Activated T-helper 9 cell treated with anti-CD3 and anti-CD28 coated beads, Interleukin-2, amount 50 U/mL, for 16 hours (primary cell): ENCODE measurements around the gene TMEM30B.
"Not testable (repeated sequence)": the region's sequence is repeated elsewhere in the genome, so short reads cannot be mapped to it uniquely, and the experiment has no call there.

ENCODE experiments used
- DNase-seq: peaks from one replicate; pipeline ENCODE4 v3.0.0-alpha.2; 2020; ENCODE audit warnings: low read depth

Gene TMEM30B, protein sequence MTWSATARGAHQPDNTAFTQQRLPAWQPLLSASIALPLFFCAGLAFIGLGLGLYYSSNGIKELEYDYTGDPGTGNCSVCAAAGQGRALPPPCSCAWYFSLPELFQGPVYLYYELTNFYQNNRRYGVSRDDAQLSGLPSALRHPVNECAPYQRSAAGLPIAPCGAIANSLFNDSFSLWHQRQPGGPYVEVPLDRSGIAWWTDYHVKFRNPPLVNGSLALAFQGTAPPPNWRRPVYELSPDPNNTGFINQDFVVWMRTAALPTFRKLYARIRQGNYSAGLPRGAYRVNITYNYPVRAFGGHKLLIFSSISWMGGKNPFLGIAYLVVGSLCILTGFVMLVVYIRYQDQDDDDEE

DNA sequence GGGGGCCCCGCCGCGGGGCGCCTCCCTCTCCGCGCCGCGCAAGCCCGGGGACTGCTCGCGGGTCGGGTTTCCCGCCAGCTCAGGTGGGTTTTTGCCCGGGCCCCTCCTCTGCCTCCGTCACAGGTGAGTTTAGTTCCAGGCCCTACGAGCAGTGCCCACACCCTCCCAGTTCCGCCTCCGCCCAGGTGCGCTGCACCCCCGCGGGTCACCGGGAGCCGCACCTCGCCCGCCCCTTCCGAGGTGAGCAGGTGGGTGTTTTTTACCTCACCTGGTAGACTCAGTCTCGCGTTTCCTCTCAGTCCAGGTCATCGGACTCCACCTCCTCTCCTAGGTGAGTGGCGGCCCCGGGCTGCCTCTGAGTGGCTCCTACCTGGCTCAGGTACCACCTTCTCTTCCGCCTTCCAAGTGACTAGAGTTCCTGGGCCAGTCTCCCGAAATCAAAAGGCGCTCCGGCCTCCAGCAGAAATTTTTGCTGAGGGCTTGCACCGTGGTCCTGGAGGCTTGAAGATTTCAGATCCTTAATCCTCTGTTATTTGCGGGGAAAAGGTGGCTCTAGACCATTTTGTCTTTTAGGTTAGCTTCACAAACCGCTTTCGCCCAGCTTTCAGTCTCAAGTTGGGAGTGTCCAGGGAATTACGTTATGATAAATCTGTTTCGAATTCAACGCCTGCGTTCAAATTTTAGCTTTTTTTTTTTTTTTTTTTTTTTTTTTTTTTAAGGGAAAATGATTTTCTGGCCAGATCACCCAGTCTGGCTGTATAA lies at the start of gene TMEM30B:
TSS of gene TMEM30B (minus strand) at position 153 of the 762 bp plus-strand sequence. CDS start 191 bp downstream, outside the sequence.
- no peak for DNase-seq

DNA sequence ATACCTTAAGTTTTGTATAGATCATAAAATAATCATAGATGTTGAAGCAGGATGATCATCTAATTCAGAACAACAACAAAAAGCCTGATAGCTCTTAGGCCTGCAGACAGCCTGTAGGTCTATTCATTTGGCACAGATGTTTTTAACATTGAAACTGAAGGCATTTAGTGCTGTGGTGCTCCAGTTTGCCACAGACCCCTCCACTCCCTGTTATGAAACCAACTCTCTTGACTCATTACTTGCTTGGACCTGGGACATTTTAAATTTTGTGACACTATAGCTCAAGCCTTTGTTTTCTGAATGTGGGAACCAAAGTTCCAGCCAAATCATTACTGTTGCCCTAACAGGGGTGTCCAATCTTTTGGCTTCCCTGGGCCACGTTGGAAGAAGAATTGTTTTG lies 49.4 kb upstream of the TMEM30B start:
- DNase-seq, result no peak

DNA sequence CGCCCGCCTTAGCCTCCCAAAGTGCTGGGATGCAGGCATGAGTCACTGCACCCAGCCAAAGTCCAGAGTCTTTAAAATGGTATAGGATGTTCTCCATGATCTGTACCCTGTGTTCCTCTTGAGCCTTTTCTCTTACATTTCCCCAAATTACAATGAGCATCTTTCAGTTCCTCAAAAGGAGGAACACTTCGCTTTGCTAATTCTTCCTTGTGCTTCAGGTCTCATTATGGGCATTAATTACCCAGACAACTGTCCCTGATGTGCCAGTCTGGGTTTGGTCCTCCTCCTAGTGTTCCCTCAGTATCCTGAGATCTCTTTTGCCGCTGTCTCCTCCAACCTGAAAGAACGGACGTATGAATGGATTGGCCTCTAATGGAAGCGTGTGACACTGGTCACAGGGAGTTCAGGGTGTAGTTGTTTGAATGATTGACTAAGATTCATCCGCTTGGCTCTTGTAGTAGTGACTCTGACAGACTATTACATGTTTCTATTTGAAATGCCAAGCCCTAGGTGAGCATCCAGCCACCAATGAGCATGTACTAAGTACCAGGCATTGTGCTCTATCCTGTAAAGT lies 48.4 kb upstream of the TMEM30B start:
- DNase-seq, result no peak

DNA sequence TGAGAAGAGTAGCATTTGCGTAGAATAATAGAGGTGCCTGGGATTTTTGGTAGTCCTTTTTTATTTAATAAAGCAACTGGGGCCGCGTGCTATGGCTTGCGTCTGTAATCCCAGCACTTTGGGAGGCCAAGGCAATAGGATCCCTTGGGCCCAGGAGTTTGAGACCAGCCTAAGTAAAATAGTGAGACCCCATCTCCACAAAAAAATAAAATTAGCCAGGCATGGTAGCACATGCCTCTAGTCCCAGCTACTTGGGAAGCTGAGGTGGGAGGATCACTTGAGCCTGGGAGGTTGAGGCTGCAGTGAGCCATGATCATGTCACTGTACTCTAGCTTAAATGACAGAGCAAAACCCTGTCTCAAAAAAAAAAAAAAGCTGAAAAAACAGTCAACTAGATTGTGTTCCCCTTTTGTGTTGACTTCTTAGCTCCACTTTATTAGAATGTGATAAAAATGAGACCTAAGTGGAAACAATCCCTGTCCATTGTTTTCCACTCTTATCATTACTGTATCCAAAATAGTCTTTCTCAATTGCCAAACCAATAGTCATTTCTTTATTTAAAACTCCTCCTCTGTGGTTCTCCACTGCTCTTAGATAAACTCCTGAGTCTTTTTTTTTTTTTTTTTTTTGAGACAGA lies 47.6 kb upstream of the TMEM30B start:
- no peak for DNase-seq

DNA sequence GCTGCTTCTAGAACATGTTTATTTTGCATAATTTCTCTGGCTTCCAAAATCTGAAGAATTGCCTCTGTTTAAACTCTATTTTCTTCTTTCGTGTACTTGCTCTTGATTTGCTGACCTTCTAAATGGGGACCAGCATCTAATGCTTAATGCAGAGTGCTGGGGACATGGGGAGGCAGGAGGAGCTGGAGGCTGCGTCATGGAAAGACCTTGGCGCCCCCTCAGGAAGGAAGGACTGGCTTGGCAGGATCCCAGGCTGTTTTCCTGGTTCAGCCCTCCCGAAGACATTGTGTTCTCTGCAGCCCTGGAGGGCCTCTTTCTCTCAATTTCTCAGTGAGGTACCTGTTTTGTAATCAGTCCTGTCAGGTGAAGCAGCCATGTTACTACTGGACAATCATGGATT lies 45.7 kb upstream of the TMEM30B start:
- DNase-seq, result no peak

DNA sequence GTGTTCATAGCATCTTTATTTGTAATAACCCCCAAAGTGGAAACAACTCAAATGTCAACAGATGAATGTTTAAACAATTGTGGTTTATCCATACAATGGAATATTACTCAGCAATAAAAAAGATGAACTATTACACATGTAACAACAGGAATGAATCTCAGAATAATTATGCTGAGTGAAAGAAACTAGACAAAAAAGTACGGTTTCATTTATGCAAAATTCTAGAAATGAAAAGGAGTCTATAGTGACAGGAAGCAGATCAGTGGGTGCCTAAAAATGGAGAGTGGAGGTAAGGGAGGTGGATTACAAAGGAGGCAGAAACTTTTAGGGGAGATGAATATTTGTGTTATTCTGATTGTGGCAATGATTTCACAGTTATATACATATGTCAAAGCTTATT lies 45.0 kb upstream of the TMEM30B start:
- no peak for DNase-seq

DNA sequence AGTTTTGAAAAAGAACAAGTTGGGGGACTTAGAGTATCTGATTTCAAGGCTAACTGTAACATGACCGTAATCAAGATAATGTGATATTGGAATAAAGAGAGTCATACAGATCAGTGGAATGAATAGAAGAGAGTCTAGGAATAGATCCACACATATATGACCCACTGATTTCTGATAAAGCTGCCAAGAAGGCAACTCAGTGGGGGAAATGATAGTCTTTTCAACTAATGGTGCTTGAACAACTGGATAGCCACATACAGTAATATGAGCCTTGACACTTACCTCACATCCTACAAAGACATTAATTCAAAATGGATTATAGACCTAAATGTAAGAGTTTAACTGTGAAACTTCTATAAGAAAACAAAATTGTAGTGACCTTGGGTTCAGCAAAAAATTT lies 44.0 kb upstream of the TMEM30B start:
- no peak for DNase-seq

DNA sequence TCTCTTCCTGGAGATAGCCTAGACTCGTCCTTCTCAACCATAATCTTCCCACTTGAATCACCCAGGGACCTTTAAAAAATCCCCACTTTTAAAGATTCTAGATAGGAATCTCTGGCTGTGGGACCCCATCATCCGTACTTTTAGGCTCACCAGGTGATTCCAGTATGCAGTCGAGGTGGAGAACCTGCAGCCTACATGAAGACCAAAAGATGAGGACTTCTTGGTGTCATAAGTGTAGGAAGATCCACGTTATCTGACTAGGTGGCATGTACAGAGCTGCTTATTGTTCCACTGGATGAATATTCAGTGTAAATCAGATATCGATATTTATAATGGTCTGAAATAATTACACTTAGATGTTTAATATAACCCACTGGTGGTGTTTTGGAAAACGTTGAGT lies 42.8 kb upstream of the TMEM30B start:
- DNase-seq, result no peak

DNA sequence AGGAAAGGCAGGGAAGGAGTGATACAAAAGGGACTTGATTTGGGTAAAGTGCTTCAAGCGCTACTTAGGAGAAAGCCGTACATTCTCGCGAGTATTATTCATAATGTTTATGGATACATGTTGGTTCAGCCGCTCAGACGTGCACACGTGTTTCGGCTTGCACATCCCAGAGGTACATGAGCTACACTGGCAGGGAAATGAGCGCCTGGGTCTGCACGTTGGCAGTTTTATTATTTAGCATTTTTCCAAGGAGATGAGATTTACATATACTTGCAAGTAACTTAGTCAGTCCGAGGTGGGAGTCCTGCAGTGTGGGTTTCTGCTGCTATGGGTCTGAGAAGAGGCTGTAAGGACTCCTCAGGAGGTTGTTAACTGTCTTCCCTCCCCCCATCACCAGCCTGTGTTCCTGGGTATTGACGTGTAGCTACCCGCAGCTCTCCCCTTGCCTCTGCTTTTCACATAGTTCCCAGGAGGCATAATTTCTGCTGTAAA lies 41.7 kb upstream of the TMEM30B start:
- DNase-seq, result no peak

DNA sequence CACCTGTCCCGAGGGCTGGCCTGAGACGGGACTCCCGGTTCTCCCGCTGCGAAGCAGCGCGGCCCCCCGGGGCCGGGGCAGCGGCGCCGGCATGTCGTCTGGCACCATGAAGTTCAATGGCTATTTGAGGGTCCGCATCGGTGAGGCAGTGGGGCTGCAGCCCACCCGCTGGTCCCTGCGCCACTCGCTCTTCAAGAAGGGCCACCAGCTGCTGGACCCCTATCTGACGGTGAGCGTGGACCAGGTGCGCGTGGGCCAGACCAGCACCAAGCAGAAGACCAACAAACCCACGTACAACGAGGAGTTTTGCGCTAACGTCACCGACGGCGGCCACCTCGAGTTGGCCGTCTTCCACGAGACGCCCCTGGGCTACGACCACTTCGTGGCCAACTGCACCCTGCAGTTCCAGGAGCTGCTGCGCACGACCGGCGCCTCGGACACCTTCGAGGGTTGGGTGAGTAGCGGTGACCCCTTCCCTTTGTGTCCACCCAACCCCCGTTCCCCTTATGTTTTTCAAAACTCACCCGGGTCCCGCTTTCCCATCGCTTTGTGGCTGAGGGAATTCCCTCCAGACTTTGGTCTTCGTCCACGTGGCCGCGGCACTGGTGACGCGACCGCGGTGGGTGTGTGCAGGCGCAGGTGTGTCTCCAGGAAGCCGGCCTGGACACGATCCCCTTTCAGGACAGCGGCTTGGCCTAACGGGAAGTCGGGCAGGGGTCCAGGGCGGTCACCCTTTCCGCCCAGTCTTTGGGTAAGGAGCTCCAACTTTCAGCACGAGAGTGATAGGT lies 41.1 kb upstream of the TMEM30B start:
- DNase-seq, result peak; percentile 29

DNA sequence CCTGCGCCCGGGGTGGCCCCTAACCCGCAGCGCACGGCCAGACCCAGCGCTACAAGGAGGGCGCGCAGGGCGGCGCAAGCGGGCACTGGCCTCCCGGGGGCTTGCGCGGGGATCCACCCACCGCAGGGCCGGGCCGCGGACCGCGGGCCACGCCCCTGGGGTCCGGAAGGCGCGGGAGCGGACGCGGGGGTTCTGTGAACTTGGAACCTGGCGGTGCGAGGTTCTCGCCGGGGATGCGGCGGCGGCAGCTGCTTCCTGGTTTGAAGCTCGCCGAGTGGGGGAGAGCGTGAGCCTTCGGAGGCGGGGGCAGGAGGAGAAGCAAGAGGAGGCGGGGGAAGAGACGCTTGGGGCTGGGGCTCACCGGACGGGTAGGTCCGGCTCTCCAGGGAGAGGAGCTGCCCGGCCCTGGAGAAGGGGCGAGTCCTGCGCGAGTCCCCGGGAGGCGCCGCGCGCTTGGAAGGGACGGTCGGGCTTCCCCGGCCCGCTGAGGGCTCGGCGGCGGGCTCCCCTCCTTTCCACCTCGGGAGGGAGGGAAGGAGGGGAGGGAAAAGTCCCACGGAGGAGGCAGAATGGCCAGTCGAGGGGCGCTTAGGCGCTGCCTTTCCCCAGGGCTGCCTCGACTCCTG lies 40.4 kb upstream of the TMEM30B start, which contains the start of gene PRKCH:
TSS of gene PRKCH (plus strand) at position 195 of the 626 bp plus-strand sequence. CDS start 523 bp downstream, outside the sequence.
- peak; percentile 81 for DNase-seq

DNA sequence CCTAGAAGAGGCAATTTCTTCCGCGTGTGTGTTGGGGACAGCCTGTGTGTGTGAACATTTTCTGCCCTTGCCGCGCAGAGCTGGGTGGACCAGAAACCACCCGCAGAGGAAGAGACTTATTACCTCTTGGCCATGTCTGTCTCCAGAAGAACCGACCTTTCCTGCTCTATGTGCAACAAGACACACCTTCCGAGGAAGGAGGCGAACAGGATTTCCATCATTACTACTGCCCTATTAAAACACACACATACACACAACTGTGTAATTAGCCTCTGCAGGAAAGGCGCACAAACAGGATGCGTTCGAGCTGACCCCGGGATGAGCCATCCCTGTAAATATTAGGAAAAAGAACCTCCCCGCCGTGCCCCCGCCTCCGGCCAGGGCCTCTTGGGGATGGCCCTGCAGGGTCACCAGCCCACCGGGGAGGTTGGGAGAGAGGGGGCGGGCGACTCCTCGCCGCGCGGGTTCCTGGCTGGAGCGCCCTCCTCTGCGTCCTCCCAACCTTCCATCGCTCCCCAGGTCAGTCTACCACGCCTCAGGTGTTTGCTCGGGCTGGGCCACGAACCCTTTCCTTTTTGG lies 39.8 kb upstream of the TMEM30B start:
- no peak for DNase-seq

DNA sequence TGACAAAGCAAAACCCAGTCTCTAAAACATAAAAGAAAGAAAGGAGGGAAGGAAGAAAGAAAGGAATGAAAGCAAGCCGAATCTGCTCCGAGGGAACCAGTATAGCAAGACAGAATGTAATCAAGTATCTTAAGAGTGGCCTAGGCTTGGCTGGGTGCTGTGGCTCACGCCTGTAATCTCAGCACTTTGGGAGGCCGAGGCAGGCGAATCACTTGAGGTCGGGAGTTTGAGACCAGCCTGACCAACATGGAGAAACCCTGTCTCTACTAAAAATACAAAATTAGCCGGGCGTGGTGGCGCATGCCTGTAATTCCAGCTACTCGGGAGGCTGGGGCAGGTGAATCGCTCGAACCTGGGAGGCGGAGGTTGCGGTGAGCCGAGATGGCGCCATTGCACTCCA lies 39.0 kb upstream of the TMEM30B start:
- not testable (repeated sequence) for DNase-seq

DNA sequence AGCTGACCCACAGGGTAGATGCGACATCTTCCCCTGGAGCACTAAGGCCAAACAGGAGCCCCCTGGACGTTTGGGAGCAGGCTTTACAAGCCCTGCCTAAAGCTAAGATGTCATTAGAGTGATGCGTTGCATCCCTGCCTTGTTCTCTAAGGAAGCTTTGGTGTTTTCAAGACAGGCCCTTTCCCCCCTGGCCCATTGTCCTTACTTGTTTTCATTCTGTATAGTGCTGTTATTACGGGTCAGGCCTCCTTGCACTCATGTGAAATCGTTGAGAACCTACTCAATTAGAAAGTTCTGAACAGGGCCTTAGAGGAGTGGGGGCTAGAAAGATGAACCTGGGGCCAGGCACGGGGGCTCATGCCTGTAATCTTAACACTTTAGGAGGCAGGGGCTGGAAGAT lies 38.6 kb upstream of the TMEM30B start:
- no peak for DNase-seq

DNA sequence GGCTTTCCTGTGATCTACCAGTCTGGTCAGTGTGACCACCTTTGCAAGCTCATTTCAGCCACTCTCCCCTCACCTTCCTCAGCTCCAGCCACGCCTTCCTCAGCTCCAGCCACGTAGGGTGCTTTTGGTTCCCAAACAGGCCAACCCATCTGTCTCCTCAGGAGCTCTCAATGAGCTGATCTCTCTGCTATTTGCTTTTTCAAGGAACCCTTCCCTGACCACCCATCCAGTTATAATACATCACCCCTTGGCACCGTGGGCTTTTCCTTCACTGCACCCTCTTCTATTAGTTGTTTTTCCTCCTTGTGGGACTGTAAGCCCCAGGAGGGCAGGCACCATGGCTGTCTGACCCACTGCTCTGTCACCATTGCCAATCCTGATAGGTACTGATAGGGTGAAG lies 37.9 kb upstream of the TMEM30B start:
- DNase-seq, result no peak

DNA sequence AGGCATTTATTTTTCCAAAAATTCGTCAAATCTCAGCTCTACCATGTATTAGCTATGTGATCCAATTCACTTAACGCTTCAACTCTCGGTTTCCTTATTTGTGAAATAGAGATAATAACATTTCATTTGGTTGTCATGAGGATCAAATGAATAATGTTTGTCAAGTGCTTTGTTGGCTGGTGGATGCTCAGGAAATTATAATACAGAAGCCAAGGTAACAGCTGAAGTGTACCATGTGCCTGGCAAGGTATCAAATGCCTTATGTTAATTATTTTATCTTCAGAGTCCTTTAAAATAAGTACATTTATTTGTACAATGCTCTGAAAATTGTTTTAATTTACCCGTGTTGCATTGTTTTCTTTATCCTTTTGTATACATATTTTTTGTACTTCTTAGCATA lies 34.2 kb upstream of the TMEM30B start:
- DNase-seq, result no peak

DNA sequence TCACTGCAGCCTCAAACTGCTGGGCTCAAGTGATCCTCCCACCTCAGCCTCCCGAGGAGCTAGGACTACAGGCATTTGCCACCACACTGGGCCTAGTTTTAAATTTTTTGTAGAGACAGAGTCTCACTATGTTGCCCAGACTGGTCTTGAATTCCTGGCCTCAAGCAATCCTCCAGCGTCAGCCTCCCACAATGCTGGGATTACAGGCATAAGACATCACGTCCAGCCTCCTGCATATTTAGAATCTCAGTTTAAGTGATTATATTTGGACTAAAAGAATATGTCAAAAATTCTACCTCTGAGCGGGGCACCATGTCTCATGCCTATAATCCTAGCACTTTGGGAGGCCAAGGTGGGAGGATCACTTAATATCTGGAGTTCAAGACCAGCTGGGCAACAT lies 27.6 kb upstream of the TMEM30B start:
- DNase-seq, result not testable (repeated sequence)

DNA sequence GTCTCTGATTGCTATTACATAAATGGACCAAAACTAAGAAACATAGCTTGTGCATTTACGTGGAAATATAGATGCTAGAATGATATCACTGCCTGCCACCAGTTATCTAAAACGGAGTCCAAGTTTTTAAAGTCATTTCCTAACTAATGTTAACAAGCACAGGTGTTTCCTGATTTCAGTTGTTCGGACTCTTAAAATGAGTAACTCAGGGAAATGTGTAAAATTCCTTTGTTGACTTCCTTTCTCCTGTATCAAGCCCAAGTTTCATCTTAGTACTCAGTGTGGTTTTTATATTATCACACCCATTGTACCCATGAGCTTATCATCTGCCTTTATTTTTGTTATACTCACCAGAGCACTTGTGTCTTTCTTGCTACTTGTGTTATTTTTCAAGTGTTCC lies 27.1 kb upstream of the TMEM30B start:
- no peak for DNase-seq

DNA sequence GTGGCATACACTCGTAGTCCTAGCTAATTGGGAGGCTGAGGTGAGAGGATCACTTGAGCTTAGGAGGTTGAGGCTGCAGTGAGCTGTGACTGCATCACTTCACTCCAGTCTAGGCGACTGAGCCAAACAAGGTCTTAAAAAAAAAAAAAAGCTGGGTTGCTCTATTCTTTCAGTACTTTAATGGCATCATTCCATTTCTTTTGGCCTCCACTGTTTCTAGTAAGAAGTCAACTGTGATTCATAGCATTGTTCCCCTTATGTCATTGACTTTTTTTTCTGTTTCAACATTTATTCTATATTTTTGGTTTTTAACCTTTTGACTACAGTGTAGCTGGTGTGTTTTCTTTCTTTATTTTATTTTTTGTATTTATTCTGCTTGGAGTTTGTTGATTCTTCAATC lies 23.6 kb upstream of the TMEM30B start:
- no peak for DNase-seq

DNA sequence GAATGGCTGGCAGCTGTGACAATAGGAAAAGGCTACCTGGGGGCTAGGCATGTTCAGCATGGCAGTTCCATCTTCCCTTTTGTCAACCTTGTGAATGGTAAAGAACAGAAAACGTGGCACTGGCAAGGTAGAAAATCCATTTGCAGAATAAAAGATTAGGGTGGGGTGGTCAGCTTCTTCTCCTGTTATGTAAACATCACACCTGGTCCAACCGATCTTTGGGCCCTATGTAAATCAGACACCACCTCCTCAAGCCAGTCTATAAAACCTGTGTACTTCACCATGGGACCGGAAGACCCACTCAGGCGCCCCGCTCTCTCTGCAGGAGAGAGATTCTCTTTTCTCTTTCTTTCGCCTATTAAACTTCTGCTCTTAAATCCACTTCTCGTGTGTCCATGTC lies 19.6 kb upstream of the TMEM30B start:
- DNase-seq, result no peak

DNA sequence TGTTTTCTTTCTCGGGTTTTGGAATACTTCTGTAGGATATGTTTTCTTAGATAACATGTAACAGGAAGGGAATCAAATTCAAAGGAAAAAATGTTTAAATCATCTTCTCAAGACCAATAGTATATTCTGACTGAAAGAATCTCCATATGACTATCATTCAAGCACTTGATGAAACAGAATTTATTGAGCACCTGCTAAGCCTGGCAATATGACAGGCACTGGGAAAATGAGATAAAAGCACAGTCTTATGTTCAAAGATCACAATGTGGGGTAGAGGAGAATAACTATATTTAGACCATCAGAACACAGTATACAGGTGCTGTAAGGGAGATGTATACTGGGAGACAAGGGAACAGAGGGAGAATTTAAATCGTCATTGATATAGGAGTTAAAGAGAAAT lies 19.1 kb upstream of the TMEM30B start:
- no peak for DNase-seq
